Activated naive CD4-positive, alpha-beta T cell (primary cell): ENCODE data around the gene ZGPAT.
A peak's percentile ranks its signal among the peaks of the same experiment; 100 is the strongest.
"Not testable (repeated sequence)": the region's sequence is repeated elsewhere in the genome, so short reads cannot be mapped to it uniquely, and the experiment has no call there.

Experiments used
- DNase-seq, 4 experiments: peaks; one replicate each; lab custom pipeline; 2025; lab: John Stamatoyannopoulos, UW

ZGPAT gene

GRCh38 chr20:63703471-63703975 is 4.3 kb upstream of the ZGPAT start:
- no peak for DNase-seq

DNA sequence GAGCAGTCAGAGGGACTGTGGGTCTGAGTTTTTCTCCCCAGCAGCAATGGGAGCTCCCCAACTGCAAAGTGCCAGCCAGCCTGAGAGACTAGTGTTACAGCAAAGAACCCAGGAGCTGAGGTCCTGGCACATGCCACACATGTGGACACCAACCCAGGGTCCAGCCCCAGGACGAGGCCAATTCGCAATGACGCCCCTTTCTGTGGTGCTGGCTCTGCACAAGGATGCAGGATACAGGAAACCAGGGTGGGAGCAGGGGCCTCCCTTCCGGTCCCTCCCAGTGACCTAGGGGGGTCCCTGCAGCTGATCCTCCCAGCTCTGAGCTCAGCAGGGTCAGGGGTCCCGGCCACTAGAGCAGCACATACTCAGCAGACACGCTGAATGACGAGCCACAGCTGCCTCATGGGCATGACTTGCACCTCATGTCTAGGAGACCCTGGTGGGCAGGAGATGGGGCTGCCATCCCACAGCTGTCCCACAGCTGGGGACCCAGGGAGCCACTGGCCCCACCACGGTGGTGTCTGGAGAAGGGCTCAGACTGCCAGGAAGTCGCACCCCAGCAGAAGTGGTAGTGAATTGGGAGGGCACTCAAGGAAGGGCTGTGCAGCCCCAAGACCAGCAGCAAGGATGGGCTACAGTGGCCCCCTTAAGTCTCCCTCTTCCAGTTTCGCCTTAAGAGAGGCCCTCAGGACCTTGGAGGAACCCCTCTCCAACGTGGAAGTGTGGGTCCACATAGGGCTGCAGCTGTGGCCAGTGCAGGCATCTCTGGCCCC is 3.7 kb upstream of the ZGPAT start:
- DNase-seq, result no peak

DNA sequence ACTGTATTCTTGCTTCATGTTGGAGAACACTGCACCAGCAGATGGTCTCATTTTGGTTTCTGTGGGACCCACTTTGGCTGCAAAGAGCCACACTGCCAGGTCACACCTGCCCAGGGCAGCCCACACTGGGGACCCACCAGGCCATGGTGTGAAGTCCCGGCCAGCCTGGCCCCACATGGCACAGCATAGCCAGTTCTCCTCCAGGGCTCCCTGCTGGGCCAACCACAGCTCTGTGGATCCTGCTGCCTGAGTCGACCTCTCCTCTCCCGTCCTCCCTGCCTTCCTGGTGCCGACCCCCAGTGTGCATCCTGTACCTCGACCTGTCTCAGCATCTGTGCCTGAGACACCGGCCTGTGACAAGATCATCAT is 3.1 kb upstream of the ZGPAT start:
- DNase-seq, result no peak

GRCh38 chr20:63705232-63706026 is 2.4 kb upstream of the ZGPAT start:
- DNase-seq, result no peak

DNA sequence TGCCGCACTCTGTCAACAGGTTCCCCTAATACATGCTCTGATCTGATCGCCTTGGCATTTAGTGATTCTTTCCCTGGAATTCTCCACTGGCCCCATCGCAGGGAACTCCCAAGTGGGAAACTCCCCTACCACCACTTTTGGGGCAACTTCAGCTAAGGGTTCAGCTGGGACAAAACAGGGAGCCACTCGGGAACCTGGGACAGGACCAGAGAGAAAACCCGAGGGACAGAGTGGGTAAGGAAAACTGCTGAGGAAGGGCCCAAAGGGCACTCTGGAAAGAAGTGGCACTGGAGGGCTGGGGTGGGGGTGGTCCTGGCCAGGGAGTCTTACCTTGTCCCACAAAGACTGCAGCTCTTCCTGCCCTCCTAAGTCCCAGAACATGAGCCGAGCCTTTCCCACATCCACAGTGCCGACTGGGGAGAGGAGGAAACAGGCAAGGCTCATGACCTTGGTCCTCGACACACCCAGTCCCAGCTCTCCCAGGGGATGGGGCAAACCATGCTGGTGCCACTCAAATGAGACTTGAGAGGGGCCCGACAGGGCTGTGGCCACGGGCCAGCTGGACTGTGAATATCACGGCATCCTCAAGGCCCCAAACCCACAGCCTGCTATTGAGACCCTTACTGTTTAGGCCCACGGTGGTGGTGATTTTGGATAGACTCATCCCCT is 1.7 kb upstream of the ZGPAT start:
- no peak for DNase-seq

GRCh38 chr20:63706852-63707557 is 834 bp upstream of the ZGPAT start:
- DNase-seq, result peak in 2 of 4 experiments; percentile 43 to 59

DNA sequence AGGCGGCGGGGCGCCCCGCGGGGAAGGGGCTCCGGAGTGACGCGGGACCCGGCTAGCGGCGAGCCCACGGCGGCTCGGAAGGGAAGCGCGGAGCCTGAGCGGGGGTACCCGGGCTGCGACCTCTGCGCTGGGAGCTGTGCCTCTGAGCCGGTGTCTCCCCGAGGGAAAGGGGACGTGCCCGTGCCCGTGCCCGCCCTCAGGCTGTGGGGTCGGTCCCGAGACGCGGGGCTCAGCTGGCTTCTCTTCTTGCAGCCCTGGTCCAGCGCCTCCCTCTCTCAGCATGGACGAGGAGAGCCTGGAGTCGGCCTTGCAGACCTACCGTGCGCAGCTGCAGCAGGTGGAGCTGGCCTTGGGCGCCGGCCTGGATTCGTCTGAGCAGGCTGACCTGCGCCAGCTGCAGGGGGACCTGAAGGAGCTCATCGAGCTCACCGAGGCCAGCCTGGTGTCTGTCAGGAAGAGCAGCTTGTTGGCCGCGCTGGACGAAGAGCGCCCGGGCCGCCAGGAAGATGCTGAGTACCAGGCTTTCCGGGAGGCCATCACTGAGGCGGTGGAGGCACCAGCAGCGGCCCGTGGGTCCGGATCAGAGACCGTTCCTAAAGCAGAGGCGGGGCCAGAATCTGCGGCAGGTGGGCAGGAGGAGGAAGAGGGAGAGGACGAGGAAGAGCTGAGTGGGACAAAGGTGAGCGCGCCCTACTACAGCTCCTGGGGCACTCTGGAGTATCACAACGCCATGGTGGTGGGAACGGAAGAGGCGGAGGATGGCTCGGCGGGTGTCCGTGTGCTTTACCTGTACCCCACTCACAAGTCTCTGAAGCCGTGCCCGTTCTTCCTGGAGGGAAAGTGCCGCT is 686 bp downstream of the ZGPAT start:
- DNase-seq, result no peak

DNA sequence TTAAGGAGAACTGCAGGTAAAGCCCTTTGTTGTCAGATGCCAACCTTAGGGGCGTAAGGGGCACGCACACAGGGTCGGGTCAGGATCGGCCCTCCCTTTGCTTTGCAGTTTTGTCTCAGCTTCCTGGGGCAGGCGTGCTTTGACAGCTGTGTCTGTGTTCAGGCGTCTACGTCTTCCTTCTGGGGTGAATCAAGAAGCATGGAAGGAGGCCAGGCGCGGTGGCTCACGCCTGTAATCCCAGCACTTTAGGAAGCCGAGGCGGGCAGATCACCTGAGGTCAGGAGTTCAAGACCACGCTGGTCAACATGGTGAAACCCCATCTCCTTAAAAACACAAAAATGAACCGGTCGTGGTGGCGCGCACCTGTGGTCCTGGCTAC is 1.3 kb downstream of the ZGPAT start:
- DNase-seq, result no peak

DNA sequence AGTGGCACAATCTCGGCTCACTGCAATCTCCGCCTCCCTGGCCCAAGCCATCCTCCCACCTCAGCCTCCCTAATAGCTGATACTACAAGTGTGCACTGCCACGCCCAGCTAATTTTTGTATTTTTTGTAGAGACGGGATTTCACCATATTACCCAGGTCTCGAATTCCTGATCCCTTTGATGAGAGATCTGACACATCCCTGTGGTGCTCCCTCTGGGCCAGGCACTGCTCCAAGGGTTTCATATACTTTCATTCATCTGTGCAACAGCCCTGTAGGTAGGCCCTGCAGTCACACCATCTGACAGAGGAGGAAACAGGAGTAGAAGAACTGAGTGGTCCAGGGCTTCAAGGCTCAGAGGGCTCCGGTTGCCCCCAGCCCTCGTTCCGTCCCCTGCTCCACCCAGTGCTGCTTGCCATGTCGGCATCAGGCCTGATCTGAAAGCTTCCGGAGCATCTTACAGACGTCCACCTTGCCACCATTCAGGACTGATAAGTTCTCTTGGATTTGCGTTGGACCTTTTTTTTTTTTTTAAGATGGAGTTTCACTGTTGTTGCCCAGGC is 3.3 kb downstream of the ZGPAT start:
- no peak for DNase-seq

DNA sequence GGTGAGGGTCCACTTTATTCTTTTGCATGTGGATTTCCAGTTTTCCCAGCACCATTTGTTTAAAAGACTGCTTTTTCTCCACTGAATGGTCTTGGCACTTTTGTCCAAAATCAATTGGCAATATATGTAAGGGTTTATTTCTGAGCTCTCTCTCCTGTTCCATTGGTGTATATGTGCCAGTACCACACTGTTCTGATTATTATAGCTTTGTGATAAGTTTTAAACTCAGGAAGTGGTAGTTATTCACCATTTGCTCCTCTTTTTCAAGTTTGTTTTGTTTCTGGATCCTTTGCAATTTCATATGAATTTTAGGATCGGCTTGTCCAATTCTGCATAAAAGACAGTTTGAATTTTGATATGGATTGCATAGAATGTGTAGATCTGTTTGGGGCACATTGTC is 4.4 kb downstream of the ZGPAT start:
- DNase-seq, result no peak

- DNase-seq, result no peak
Observed at GRCh38 chr20:63714858-63715257, 7.0 kb downstream of the ZGPAT start.

- DNase-seq, result no peak
Observed at GRCh38 chr20:63718996-63719395, 11.2 kb downstream of the ZGPAT start.

GRCh38 chr20:63722967-63723622 is 15.3 kb downstream of the ZGPAT start:
- DNase-seq, result not testable (repeated sequence)

GRCh38 chr20:63730189-63730733 is 22.4 kb downstream of the ZGPAT start:
- DNase-seq, result not testable (repeated sequence)

DNA sequence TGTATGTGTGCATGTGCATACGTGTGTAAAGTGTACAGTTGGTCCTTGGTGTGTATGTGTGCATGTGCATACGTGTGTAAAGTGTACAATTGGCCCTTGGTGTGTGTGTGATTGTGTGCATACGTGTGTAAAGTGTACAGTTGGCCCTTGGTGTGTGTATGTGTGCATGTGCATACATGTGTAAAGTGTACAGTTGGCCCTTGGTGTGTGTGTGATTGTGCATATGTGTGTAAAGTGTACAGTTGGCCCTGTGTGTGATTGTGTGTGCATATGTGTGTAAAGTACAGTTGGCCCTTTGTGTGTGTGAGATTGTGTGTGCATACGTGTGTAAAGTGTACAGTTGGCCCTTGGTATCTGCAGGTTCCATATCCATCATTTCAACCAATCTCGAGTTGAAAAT is 23.6 kb downstream of the ZGPAT start:
- DNase-seq, result no peak

DNA sequence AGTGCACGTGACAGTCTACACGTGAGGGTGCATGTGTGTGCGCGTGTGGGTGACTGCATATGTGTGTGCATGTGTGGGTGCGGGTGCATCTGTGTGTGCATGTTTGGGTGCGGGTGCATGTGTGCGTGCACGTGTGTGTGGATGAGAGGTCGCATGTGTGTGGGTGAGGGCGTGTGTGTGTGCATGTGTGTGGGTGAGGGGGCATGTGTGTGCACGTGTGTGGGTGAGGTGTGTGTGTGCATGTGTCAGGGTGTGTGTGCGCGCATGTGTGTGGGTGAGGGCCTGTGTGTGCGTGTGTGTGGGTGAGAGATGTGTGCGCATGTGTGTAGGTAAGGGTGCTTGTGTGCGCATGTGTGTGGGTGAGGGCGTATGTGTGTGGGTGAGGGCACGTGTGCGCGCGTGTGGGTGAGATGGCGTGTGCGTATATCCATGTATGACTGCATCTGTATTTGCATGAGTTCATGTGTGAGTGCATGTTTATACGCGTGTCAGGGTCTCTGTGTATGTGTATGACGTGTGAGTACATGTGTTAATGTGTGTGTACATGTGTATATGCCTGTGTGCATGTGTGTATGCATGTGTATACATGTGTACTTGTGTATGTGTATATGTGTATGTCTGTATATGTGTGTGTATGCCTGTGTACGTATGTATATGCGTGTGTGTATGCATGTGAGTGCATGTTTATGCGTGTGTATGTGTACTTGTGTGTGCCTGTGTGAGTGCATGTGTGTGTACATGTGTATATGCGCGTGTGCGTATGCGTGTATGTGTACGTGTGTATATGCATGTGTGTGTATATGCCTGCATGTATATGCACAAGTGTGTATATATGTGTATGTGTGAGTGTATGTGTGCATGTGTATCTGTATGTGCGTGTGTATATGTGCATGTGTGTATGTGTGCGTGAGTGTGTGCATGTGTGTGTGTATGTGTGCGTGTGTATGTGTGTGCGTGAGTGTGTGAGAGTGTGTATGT is 24.6 kb downstream of the ZGPAT start:
- no peak for DNase-seq

- DNase-seq, result no peak
Observed at GRCh38 chr20:63733117-63733516, 25.3 kb downstream of the ZGPAT start.

DNA sequence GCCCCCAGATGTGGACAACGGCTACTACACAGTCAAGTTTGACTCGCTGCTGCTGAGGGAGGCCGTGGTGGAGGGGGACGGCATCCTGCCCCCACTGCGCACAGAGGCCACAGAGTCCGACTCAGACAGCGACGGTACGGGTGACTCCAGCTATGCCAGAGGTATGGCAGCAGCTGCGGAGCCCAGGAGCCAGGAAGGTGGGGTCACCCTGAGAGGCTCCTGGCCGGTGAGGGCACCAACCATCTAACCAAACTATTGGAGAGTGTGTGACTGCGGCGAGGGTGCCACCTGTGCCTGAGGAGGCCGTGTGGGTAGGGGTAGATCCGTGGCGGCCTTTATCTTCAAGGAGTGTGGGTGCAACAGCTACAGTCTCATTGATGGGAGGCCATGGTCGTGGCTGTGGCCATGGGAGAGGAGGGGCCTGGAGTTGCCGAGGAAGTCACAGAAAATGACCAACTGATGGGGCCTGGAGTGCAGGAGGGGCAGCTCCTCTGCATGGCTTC is 25.8 kb downstream of the ZGPAT start:
- DNase-seq, result no peak
